D721Med (cell line): Measurements from ENCODE around the gene TMSB10.

Experiments
- DNase-seq: peaks from one replicate; pipeline ENCODE4 v3.0.0; 2011; ENCODE audit warnings: low spot score; ENCODE audit not compliant: insufficient read length
- FAIRE-seq: peaks from 2 replicates; lab custom pipeline; 2011; peaks lifted over from hg19 to GRCh38; lab: Jason Lieb, UNC
- CTCF ChIP-seq: IDR thresholded peaks from 2 replicates; pipeline ENCODE4 v1.5.1; 2012; ENCODE audit warnings: mild to moderate bottlenecking, control low read depth; ENCODE audit not compliant: insufficient read depth; ENCODE audit errors: missing control alignments

The TMSB10 gene

GRCh38 chr2:84904717-84905174 is 710 bp upstream of the TMSB10 start:
- FAIRE-seq: no peak
- DNase-seq: no peak
- no peak for TF ChIP-seq CTCF

- no peak for FAIRE-seq
- TF ChIP-seq CTCF: no peak
- peak; percentile 29 for DNase-seq
Measured at GRCh38 chr2:84906108-84906899, 848 bp downstream of the TMSB10 start.

GRCh38 chr2:84906900-84907714 is 1.7 kb downstream of the TMSB10 start:
- DNase-seq: no peak
- TF ChIP-seq CTCF: no peak
- FAIRE-seq: no peak

GRCh38 chr2:84908948-84909713 is 3.7 kb downstream of the TMSB10 start:
- TF ChIP-seq CTCF: no peak
- DNase-seq (no peak), FAIRE-seq (no peak)

- FAIRE-seq: no peak
- DNase-seq: no peak
- TF ChIP-seq CTCF: no peak
Measured at GRCh38 chr2:84911135-84911678, 5.8 kb downstream of the TMSB10 start.

GRCh38 chr2:84912984-84913383 is 7.5 kb downstream of the TMSB10 start:
- DNase-seq (no peak), FAIRE-seq (no peak)
- no peak for TF ChIP-seq CTCF
